ENCODE measurements around the gene CABLES1.
"Not testable (repeated sequence)": the region's sequence is repeated elsewhere in the genome, so short reads cannot be mapped to it uniquely, and the experiment has no call there.

Gene CABLES1

DNA sequence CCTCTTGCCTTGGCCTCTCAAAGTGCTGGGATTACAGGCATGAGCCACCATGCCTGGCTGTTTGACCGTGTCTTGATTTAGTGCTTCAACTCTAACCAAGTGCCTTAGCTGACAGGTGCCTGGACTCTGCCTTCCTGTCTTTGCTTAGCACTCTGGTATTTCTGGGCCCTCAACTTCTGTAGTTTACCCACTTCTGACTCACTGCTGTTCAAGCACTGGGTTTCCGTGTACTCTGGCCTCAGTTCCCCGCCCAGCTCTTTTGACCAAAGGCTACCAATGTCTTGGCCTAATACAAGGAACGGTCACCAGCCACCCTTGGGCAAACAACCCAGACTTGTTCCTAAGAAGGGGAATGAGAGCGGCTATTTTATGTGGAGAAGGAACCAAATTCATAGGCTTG is 35.7 kb upstream of the CABLES1 start:
- Histone ChIP-seq H3K27ac (ENCODE audit: low read depth, low read length) (no peak overlapping the region), H3K4me3 (ENCODE audit: low read depth, low read length) (no peak overlapping the region), H3K9ac (ENCODE audit: low read depth, low read length) (no peak overlapping the region), H3K9me3 (ENCODE audit: control insufficient read depth, insufficient read depth, low read length) (no peaks in the 10 kb centered on the region), H3K4me1 (ENCODE audit: control insufficient read depth, insufficient read depth, low read length) (peaks cover 5% of the 10 kb centered on the region), H3K27me3 (ENCODE audit: control insufficient read depth, insufficient read depth, low read length) (no peaks in the 10 kb centered on the region), H3K36me3 (ENCODE audit: control insufficient read depth, insufficient read depth, low read length) (no peaks in the 10 kb centered on the region)

DNA sequence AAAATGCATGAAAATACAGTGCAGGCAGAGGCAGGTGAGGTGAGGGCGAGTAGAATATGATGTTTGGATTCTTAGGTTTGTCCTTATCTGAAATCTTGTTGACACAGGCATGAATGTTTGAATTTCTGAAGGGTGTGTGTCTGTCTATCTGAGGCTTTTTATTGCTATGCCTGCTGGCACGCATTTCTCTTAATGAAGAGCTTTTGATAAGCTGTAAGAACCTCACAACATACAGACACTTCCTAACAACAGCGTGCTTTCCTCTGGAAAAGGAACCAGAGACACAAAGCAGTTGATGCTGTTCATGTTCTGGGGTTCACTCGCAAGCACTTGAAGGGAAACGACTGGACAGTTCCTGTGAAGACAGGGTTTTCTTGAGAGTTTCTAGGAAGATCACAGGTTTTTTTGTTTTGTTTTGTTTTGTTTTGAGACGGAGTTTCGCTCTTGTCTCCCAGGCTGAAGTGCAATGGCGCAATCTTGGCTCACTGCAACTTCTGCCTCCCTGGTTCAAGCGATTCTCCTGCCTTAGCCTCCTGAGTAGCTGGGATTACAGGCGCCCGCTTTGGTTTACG is 33.3 kb upstream of the CABLES1 start:
- Histone ChIP-seq H3K27me3 (ENCODE audit: control insufficient read depth, insufficient read depth, low read length) (no peaks in the 10 kb centered on the region), H3K36me3 (ENCODE audit: control insufficient read depth, insufficient read depth, low read length) (no peaks in the 10 kb centered on the region), H3K9ac (ENCODE audit: low read depth, low read length) (no peak overlapping the region), H3K4me3 (ENCODE audit: low read depth, low read length) (no peak overlapping the region), H3K4me1 (ENCODE audit: control insufficient read depth, insufficient read depth, low read length) (no peaks in the 10 kb centered on the region), H3K9me3 (ENCODE audit: control insufficient read depth, insufficient read depth, low read length) (no peaks in the 10 kb centered on the region), H3K27ac (ENCODE audit: low read depth, low read length) (no peak overlapping the region)

DNA sequence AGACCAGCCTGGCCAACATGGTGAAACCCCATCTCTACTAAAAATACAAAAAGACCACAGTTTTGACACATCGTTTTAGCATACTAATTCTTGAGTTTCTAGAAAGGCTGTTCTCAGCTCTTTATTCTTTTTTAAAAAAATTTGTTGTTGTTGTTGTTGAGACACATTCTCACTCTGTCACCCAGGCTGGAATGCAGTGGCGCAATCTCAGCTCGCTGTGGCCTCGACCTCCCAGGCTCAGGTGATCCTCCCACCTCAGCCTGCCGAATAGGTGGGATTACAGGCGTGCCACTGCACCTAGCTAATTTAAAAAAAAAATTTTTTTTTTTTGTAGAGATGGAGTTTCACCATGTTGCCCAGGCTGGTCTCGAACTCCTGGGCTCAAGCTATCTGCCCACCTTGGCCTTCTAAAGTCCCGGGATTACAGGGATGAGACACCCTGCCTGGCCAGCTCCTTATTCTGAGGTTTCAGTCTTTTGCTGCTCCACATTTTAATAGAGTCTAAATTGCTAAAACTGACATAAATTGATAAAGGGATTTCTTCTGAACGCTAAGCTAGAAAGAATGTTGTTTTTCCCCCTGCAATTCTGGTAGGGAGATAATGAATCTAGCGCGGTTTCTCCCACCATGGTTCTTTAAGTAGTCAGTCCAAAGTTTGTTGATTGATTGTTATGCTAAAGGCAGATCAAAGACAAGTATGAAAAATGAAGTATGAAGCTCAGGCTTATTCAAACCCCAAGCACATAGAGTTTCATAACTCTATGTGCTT is 32.6 kb upstream of the CABLES1 start:
- Histone ChIP-seq H3K9ac (ENCODE audit: low read depth, low read length) (no peak overlapping the region), H3K27ac (ENCODE audit: low read depth, low read length) (no peak overlapping the region), H3K4me3 (ENCODE audit: low read depth, low read length) (no peak overlapping the region), H3K9me3 (ENCODE audit: control insufficient read depth, insufficient read depth, low read length) (no peaks in the 10 kb centered on the region), H3K36me3 (ENCODE audit: control insufficient read depth, insufficient read depth, low read length) (no peaks in the 10 kb centered on the region), H3K27me3 (ENCODE audit: control insufficient read depth, insufficient read depth, low read length) (no peaks in the 10 kb centered on the region), H3K4me1 (ENCODE audit: control insufficient read depth, insufficient read depth, low read length) (0 out of 2 replicates have a peak, but pooled peaks cover under 1% of the 10 kb centered on the region)

DNA sequence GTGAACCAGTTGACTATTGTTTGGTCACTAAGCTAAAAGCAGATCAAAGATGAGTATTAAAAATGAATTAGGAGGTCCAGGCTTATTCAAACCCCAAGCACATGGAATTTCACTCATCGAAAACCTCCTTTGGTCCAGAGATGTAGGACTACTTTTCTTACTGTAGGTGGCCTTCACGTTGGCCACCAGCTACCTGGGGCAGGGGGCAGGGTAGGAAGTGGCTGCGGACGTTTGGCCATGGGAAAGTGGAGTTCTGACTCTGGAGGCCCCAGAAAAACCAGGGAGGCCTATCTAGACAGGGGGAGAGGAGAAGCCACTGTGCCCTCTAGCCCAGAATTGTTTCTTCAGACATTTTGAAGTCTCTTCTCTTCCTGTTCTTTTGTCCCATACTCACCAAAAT is 31.8 kb upstream of the CABLES1 start:
- Histone ChIP-seq H3K4me3 (ENCODE audit: low read depth, low read length) (no peak overlapping the region), H3K27ac (ENCODE audit: low read depth, low read length) (no peak overlapping the region), H3K9ac (ENCODE audit: low read depth, low read length) (no peak overlapping the region), H3K4me1 (ENCODE audit: control insufficient read depth, insufficient read depth, low read length) (peaks cover 5% of the 10 kb centered on the region; the same call in 1 of the 2 replicates), H3K36me3 (ENCODE audit: control insufficient read depth, insufficient read depth, low read length) (no peaks in the 10 kb centered on the region), H3K9me3 (ENCODE audit: control insufficient read depth, insufficient read depth, low read length) (no peaks in the 10 kb centered on the region), H3K27me3 (ENCODE audit: control insufficient read depth, insufficient read depth, low read length) (no peaks in the 10 kb centered on the region)

DNA sequence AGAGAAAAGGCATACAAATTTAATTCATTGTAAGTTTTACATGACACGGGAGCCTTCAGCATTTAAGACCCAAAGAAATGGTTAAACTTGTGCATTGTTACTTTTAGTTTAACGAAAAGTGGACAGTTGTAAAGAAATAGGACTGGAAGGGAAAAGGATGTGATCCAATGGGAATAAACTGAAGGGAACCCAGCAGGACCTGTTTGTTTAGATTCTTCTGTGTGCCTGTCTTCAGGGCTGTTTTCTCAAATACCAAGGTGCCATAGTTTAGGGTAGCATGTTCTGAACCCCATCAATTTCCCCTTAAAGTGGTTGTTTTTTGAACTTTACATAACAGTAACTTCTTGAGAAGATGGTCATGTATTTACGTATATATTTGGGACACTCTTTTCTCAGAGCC is 30.3 kb upstream of the CABLES1 start:
- Histone ChIP-seq H3K4me3 (ENCODE audit: low read depth, low read length) (no peak overlapping the region), H3K9me3 (ENCODE audit: control insufficient read depth, insufficient read depth, low read length) (no peaks in the 10 kb centered on the region), H3K4me1 (ENCODE audit: control insufficient read depth, insufficient read depth, low read length) (peaks cover 5% of the 10 kb centered on the region; the same call in 1 of the 2 replicates), H3K27ac (ENCODE audit: low read depth, low read length) (no peak overlapping the region), H3K36me3 (ENCODE audit: control insufficient read depth, insufficient read depth, low read length) (no peaks in the 10 kb centered on the region), H3K27me3 (ENCODE audit: control insufficient read depth, insufficient read depth, low read length) (no peaks in the 10 kb centered on the region), H3K9ac (ENCODE audit: low read depth, low read length) (no peak overlapping the region)

DNA sequence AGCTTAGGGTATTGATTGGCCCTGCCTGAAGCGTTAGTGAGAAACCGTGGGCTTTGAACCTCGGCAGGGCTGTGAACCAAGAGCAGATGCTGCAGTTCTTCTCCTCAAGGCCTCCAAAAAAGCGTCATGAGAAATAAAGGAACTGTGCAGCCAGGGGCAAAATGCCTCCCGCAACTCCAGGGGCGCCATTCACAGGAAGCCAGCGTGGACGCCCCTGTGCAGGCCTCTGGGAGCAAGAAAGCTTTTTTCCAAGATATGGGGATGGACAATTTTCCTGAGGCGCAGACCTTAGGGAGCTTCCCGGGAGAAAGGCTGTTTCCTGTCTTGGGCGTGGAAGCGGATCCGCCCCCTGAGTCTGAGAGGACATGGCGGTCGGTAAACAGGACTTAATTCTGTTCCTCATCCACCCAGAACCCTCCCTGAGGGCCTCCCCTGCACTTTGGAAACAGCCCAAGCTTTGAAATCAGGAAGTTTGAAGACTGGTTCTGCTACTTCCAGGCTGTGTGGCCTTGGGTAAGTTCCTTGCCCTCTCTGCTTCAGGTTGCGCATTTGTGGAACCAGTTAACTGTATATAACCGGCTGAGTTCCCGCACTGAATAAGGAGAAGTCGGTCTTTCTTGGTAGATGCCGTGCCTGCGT is 29.6 kb upstream of the CABLES1 start:
- Histone ChIP-seq H3K4me1 (ENCODE audit: control insufficient read depth, insufficient read depth, low read length) (peaks cover 5% of the 10 kb centered on the region; the same call in 1 of the 2 replicates), H3K27ac (ENCODE audit: low read depth, low read length) (no peak overlapping the region), H3K27me3 (ENCODE audit: control insufficient read depth, insufficient read depth, low read length) (no peaks in the 10 kb centered on the region), H3K9me3 (ENCODE audit: control insufficient read depth, insufficient read depth, low read length) (no peaks in the 10 kb centered on the region), H3K4me3 (ENCODE audit: low read depth, low read length) (no peak overlapping the region), H3K36me3 (ENCODE audit: control insufficient read depth, insufficient read depth, low read length) (no peaks in the 10 kb centered on the region), H3K9ac (ENCODE audit: low read depth, low read length) (no peak overlapping the region)

DNA sequence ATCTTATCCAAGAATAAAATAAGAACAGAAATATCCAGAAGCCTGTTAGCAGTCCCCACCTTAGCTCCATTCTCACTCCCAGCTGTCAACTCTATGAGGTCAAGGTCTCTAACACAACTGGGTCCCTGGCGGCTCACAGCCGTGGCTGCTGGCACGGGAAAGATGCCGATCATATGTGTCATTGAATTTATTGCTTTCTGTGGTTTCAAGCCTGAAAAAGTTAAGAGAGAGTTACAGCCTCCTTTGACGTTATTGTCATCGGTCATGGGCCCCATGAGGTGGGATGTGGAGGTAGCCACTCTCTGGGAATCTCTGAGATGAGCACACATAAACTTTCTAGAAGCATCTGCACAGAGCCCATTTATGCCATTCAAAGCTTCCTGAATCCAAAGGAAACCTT is 28.7 kb upstream of the CABLES1 start:
- Histone ChIP-seq H3K9ac (ENCODE audit: low read depth, low read length) (no peak overlapping the region), H3K4me3 (ENCODE audit: low read depth, low read length) (no peak overlapping the region), H3K36me3 (ENCODE audit: control insufficient read depth, insufficient read depth, low read length) (no peaks in the 10 kb centered on the region), H3K9me3 (ENCODE audit: control insufficient read depth, insufficient read depth, low read length) (no peaks in the 10 kb centered on the region), H3K4me1 (ENCODE audit: control insufficient read depth, insufficient read depth, low read length) (peaks cover 5% of the 10 kb centered on the region; the same call in 1 of the 2 replicates), H3K27me3 (ENCODE audit: control insufficient read depth, insufficient read depth, low read length) (no peaks in the 10 kb centered on the region), H3K27ac (ENCODE audit: low read depth, low read length) (peak overlapping the region; percentile 7)

DNA sequence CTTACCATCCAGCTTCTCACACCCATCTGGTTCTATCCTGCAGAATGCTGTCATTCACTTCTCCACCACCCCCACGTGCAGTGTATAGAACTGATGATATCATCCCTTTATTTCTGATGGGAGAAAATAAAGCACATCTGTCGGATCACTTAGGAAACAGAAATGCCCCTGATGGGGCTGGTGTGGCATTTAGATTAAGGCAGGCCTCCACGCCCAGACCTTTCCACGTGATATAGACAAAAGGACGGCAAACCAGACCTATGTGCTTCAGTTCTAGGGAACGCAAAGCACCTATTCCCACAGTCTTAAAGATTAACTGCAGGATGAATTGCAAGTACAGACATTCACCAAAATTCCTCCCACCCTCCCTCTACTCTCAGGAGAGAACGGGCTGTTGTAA is 27.6 kb upstream of the CABLES1 start:
- H3K27me3 ChIP-seq (ENCODE audit: control insufficient read depth, insufficient read depth, low read length) = no peaks in the 10 kb centered on the region
- no peak overlapping the region for H3K9ac ChIP-seq (ENCODE audit: low read depth, low read length)
- no peak overlapping the region for H3K27ac ChIP-seq (ENCODE audit: low read depth, low read length)
- H3K4me3 ChIP-seq (ENCODE audit: low read depth, low read length) = no peak overlapping the region
- H3K36me3 ChIP-seq (ENCODE audit: control insufficient read depth, insufficient read depth, low read length) = no peaks in the 10 kb centered on the region
- H3K4me1 ChIP-seq (ENCODE audit: control insufficient read depth, insufficient read depth, low read length) = peaks cover 5% of the 10 kb centered on the region; the same call in 1 of the 2 replicates
- no peaks in the 10 kb centered on the region for H3K9me3 ChIP-seq (ENCODE audit: control insufficient read depth, insufficient read depth, low read length)

DNA sequence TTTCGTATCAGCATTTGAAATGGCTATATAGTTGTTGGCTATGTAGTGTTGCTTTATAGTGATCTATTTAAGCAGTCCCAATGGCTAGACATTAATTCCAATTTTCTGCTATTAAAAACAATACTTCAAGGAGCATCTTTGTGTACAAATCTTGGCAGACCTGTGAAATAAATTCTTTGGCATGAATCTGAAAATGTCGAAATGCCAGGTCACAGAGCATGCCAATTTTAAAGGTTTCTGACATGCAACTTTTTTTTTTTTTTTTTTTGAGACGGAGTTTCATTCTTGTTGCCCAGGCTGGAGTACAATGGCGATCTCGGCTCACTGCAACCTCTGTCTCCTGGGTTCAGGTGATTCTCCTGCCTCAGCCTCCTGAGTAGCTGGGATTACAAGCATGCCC is 26.8 kb upstream of the CABLES1 start:
- H3K27ac ChIP-seq (ENCODE audit: low read depth, low read length) = no peak overlapping the region
- H3K4me3 ChIP-seq (ENCODE audit: low read depth, low read length) = no peak overlapping the region
- H3K9me3 ChIP-seq (ENCODE audit: control insufficient read depth, insufficient read depth, low read length) = no peaks in the 10 kb centered on the region
- no peaks in the 10 kb centered on the region for H3K27me3 ChIP-seq (ENCODE audit: control insufficient read depth, insufficient read depth, low read length)
- peaks cover 5% of the 10 kb centered on the region; the same call in 1 of the 2 replicates for H3K4me1 ChIP-seq (ENCODE audit: control insufficient read depth, insufficient read depth, low read length)
- no peak overlapping the region for H3K9ac ChIP-seq (ENCODE audit: low read depth, low read length)
- H3K36me3 ChIP-seq (ENCODE audit: control insufficient read depth, insufficient read depth, low read length) = no peaks in the 10 kb centered on the region

DNA sequence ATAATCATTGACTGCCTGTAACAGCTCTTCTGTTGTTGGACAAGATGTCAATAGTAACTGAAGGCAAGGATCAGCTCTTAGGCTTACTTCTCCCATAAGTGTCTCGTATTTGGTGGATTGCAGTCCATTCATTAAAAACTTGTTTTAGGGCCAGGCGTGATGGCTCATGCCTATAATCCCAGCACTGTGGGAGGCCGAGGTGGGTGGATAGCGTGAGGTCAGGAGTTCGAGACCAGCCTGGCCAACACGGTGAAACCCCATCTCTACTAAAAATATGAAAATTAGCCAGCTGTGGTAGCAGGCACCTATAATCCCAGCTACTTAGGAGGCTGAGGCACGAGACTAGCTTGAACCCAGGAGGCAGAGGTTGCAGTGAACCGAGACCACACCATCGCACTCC is 26.1 kb upstream of the CABLES1 start:
- H3K9ac ChIP-seq (ENCODE audit: low read depth, low read length); H3K4me1 ChIP-seq (ENCODE audit: control insufficient read depth, insufficient read depth, low read length): not testable (repeated sequence)

DNA sequence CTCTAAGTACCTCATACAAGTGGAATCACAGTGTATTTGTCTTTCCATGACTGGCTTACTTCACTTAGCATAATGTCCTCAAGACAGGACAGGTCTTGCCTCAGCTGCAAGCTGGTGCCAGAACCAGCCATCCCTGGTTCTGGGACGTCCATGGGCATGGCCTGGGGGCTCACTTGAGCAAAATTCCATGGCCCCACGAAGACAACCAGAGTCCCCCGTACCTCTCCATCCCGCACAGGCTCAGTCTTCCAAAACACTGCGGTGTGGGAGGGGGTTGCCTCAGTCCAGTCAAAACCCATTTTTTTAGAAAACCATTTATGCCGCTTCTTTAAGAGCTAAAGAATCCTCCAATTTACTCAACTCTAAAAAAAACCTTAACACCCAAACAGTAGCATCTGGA is 21.7 kb upstream of the CABLES1 start:
- no peaks in the 10 kb centered on the region for H3K9me3 ChIP-seq (ENCODE audit: control insufficient read depth, insufficient read depth, low read length)
- H3K4me3 ChIP-seq (ENCODE audit: low read depth, low read length) = no peak overlapping the region
- no peak overlapping the region for H3K9ac ChIP-seq (ENCODE audit: low read depth, low read length)
- H3K4me1 ChIP-seq (ENCODE audit: control insufficient read depth, insufficient read depth, low read length) = peaks cover 9% of the 10 kb centered on the region
- no peaks in the 10 kb centered on the region for H3K27me3 ChIP-seq (ENCODE audit: control insufficient read depth, insufficient read depth, low read length)
- H3K27ac ChIP-seq (ENCODE audit: low read depth, low read length) = no peak overlapping the region
- H3K36me3 ChIP-seq (ENCODE audit: control insufficient read depth, insufficient read depth, low read length) = no peaks in the 10 kb centered on the region

More for the DNA sequence above, 26.1 kb upstream of the CABLES1 start:
- H3K9me3 ChIP-seq (ENCODE audit: control insufficient read depth, insufficient read depth, low read length); H3K27ac ChIP-seq (ENCODE audit: low read depth, low read length); H3K27me3 ChIP-seq (ENCODE audit: control insufficient read depth, insufficient read depth, low read length); H3K4me3 ChIP-seq (ENCODE audit: low read depth, low read length); H3K36me3 ChIP-seq (ENCODE audit: control insufficient read depth, insufficient read depth, low read length): not testable (repeated sequence)

All from HUES48 (cell line).